HG03565 (cell line): ENCODE measurements around the gene RPS10.

Experiments
- ATAC-seq: cut with Tn5 transposase; IDR thresholded peaks from one replicate; pipeline ENCODE4 v1.9.1; 2021; ENCODE audit warnings: mild to moderate bottlenecking, moderate library complexity; ENCODE audit not compliant: unreplicated experiment

RPS10 gene

GRCh38 chr6:34425498-34426410, at the start of gene RPS10:
Gene RPS10 (minus strand): TSS chr6:34426069. CDS start chr6:34425221, 848 bp downstream.
- peak; percentile 81 for ATAC-seq

GRCh38 chr6:34475238-34475682, 49.4 kb upstream of the RPS10 start:
- no peak for ATAC-seq

- ATAC-seq: no peak
Measured at GRCh38 chr6:34474754-34475153, 48.9 kb upstream of the RPS10 start.

- ATAC-seq: no peak
Measured at GRCh38 chr6:34473967-34474366, 48.1 kb upstream of the RPS10 start.

GRCh38 chr6:34472425-34472824, 46.6 kb upstream of the RPS10 start:
- no peak for ATAC-seq

GRCh38 chr6:34469499-34469898, 43.6 kb upstream of the RPS10 start:
- ATAC-seq: no peak

GRCh38 chr6:34468378-34468892, 42.6 kb upstream of the RPS10 start:
- ATAC-seq: no peak

GRCh38 chr6:34466242-34467185, 40.6 kb upstream of the RPS10 start:
- no peak for ATAC-seq

GRCh38 chr6:34465531-34466241, 39.8 kb upstream of the RPS10 start, which contains the start of gene PACSIN1:
Gene PACSIN1 (plus strand): TSS chr6:34466076. CDS start chr6:34526306, 60,230 bp downstream.
- ATAC-seq: no peak

GRCh38 chr6:34463849-34464248, 38.0 kb upstream of the RPS10 start:
- ATAC-seq: no peak

- no peak for ATAC-seq
Measured at GRCh38 chr6:34463299-34463698, 37.4 kb upstream of the RPS10 start.

GRCh38 chr6:34462551-34462971, 36.7 kb upstream of the RPS10 start:
- ATAC-seq: no peak

- ATAC-seq: no peak
Measured at GRCh38 chr6:34462010-34462409, 36.1 kb upstream of the RPS10 start.

GRCh38 chr6:34460796-34461507, 35.1 kb upstream of the RPS10 start:
- ATAC-seq: no peak

GRCh38 chr6:34459899-34460593, 34.2 kb upstream of the RPS10 start:
- no peak for ATAC-seq

- no peak for ATAC-seq
Measured at GRCh38 chr6:34457742-34458735, 32.2 kb upstream of the RPS10 start.

GRCh38 chr6:34457382-34457741, 31.5 kb upstream of the RPS10 start:
- ATAC-seq: no peak

- ATAC-seq: no peak
Measured at GRCh38 chr6:34455831-34456230, 30.0 kb upstream of the RPS10 start.
